ENCODE results near the gene ST8SIA4.

ST8SIA4 gene

GRCh38 chr5:100779669-100780375 lies 123.3 kb downstream of the ST8SIA4 start:
- DNase-seq (ENCODE audit: low spot score): no peak

GRCh38 chr5:100777680-100778300 lies 125.3 kb downstream of the ST8SIA4 start:
- DNase-seq (ENCODE audit: low spot score): peak; percentile 76

GRCh38 chr5:100775533-100775855 lies 127.6 kb downstream of the ST8SIA4 start:
- no peak for DNase-seq (ENCODE audit: low spot score)

- no peak for DNase-seq (ENCODE audit: low spot score)
These were observed 130.5 kb downstream of the ST8SIA4 start for GRCh38 chr5:100772548-100772947.

GRCh38 chr5:100772006-100772405 lies 131.1 kb downstream of the ST8SIA4 start:
- no peak for DNase-seq (ENCODE audit: low spot score)

GRCh38 chr5:100771181-100771580 lies 131.9 kb downstream of the ST8SIA4 start:
- no peak for DNase-seq (ENCODE audit: low spot score)

GRCh38 chr5:100768221-100768620 lies 134.9 kb downstream of the ST8SIA4 start:
- no peak for DNase-seq (ENCODE audit: low spot score)

GRCh38 chr5:100762995-100763394 lies 140.1 kb downstream of the ST8SIA4 start:
- DNase-seq (ENCODE audit: low spot score): no peak

- DNase-seq (ENCODE audit: low spot score): no peak
These were observed 141.0 kb downstream of the ST8SIA4 start for GRCh38 chr5:100762108-100762507.

GRCh38 chr5:100761192-100761591 lies 141.9 kb downstream of the ST8SIA4 start:
- no peak for DNase-seq (ENCODE audit: low spot score)

GRCh38 chr5:100760688-100761087 lies 142.4 kb downstream of the ST8SIA4 start:
- no peak for DNase-seq (ENCODE audit: low spot score)

GRCh38 chr5:100758780-100759179 lies 144.3 kb downstream of the ST8SIA4 start:
- no peak for DNase-seq (ENCODE audit: low spot score)

GRCh38 chr5:100758306-100758705 lies 144.8 kb downstream of the ST8SIA4 start:
- DNase-seq (ENCODE audit: low spot score): no peak

- DNase-seq (ENCODE audit: low spot score): no peak
These were observed 145.5 kb downstream of the ST8SIA4 start for GRCh38 chr5:100757618-100758017.
